Activated naive CD8-positive, alpha-beta T cell (primary cell): ENCODE data around the gene LYRM9.
A peak's percentile ranks its signal among the peaks of the same experiment; 100 is the strongest.
"Not testable (repeated sequence)": the region's sequence is repeated elsewhere in the genome, so short reads cannot be mapped to it uniquely, and the experiment has no call there.

Source experiments
- H3K27ac Mint-ChIP-seq: one replicate; pipeline ENCODE4 v1.8.0; 2021; ENCODE audit warnings: mixed read lengths
- H3K27me3 Mint-ChIP-seq: one replicate; pipeline ENCODE4 v1.8.0; 2021; ENCODE audit warnings: mixed read lengths
- H3K36me3 Mint-ChIP-seq: one replicate; pipeline ENCODE4 v1.8.0; 2021; ENCODE audit warnings: mixed read lengths
- H3K4me1 Mint-ChIP-seq: one replicate; pipeline ENCODE4 v1.8.0; 2021; ENCODE audit warnings: low read depth, mixed read lengths
- H3K4me3 Mint-ChIP-seq: one replicate; pipeline ENCODE4 v1.8.0; 2021; ENCODE audit warnings: mild to moderate bottlenecking, mixed read lengths
- H3K9me3 Mint-ChIP-seq: one replicate; pipeline ENCODE4 v1.8.0; 2021; ENCODE audit warnings: low read depth, mixed read lengths

LYRM9 gene

DNA sequence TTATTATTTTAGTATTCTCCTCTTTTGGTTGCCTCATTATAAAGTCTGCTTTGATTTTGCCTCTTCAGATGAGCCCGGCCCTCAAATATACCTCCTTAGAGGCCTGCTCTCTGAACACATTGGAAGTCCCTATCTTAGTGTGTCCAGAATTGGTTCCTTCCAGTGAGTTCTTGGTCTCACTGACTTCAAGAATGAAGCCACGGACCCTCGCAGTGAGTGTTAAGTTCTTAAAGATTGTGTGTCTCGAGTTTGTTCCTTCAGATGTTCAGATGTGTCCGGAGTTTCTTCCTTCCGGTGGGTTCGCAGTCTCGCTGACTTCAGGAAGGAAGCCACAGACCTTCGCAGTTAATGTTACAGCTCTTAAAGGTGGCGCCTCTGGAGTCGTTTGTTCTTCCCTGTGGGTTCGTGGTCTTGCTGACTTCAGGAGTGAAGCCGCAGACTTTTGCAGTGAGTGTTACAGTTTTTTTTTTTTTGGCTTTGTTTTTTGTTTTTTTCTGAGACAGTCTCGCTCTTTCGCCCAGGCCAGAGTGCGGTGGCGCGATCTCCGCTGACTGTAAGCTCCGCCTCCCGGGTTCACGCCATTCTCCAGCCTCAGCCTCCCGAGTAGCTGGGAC is 47.0 kb downstream of the LYRM9 start:
- H3K4me1 Mint-ChIP-seq = peaks cover 18% of the 10 kb centered on the region
- peak overlapping the region; percentile 51 for H3K27ac Mint-ChIP-seq
- H3K27me3 Mint-ChIP-seq = no peaks in the 10 kb centered on the region
- no peaks in the 10 kb centered on the region for H3K36me3 Mint-ChIP-seq
- H3K4me3 Mint-ChIP-seq = peak overlapping the region; percentile 65
- no peaks in the 10 kb centered on the region for H3K9me3 Mint-ChIP-seq

DNA sequence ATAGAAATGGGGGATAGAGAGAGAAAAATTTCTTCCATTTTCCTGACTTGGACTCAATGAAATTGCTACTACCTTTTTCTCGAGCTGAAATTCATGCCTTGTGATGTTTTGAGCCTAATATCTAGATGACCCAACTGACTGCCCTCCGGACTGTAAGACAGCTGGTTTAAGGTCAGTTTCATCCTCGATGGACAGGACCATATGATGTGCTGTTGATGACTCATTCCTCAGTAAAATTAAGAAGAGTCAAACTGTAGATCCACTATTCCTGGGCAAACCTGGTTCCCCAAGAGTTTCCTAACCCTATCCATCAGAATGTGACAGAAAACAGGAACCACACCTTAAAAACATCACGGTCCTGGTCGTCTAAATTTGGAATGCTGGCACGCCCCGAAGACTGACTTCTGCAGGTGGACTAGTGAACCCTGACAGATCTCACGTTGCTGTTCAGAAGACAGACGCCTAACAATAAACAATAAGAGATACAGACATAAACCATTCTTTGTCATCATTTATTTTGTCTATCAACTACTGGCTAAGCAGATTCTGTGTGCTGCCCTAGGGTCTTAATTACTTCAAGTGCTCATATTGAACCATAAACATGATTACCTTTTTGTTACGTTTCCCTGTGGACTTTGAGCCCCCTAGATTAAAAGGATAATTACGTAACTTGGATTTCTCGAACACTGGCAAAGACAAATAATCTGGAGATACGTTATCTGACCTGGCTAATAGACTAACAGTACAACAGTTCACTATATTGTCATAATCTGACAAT is 47.7 kb downstream of the LYRM9 start:
- H3K4me1 Mint-ChIP-seq = peaks cover 18% of the 10 kb centered on the region
- peak overlapping the region; percentile 9 for H3K4me3 Mint-ChIP-seq
- peak overlapping the region; percentile 51 for H3K27ac Mint-ChIP-seq
- no peaks in the 10 kb centered on the region for H3K36me3 Mint-ChIP-seq
- H3K9me3 Mint-ChIP-seq = no peaks in the 10 kb centered on the region
- H3K27me3 Mint-ChIP-seq = no peaks in the 10 kb centered on the region

DNA sequence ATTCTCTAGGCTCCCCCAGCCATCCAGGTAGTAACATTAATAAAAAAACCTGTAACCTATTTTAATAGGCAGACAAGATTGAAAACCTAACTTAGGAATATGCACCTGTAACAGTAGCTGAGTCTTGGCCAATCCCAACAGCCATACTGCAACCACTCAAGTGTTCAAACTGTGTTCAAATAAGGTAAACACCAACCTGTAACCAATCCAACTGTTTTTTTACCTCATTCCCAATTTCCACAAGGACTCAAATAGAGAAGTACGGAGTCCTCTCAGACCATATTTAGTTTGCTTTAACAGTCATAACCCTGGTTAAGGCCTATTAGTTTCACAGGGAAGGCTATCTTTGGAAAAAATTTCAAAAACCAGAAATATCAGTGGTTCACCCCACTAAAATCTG is 52.5 kb downstream of the LYRM9 start:
- Mint-ChIP-seq H3K9me3 (no peaks in the 10 kb centered on the region), H3K36me3 (no peaks in the 10 kb centered on the region), H3K4me3 (no peak overlapping the region), H3K4me1 (peaks cover 3% of the 10 kb centered on the region), H3K27ac (no peak overlapping the region), H3K27me3 (no peaks in the 10 kb centered on the region)

DNA sequence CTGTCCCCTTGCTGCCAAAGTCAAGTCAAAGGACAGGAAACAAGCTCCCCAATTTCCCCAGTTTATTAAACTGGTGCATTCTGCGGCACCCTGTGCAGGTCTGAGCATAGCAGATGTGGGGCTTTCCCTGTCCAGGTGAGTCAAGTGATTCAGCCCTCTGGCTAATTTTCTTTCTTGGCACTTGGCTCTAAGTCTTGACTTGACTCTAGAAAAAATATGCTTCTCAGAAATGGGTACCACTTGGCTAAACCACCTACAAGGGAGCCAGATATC is 52.8 kb downstream of the LYRM9 start:
- not testable (repeated sequence) for H3K9me3 Mint-ChIP-seq, H3K4me1 Mint-ChIP-seq, H3K27me3 Mint-ChIP-seq, H3K36me3 Mint-ChIP-seq, H3K27ac Mint-ChIP-seq, H3K4me3 Mint-ChIP-seq

DNA sequence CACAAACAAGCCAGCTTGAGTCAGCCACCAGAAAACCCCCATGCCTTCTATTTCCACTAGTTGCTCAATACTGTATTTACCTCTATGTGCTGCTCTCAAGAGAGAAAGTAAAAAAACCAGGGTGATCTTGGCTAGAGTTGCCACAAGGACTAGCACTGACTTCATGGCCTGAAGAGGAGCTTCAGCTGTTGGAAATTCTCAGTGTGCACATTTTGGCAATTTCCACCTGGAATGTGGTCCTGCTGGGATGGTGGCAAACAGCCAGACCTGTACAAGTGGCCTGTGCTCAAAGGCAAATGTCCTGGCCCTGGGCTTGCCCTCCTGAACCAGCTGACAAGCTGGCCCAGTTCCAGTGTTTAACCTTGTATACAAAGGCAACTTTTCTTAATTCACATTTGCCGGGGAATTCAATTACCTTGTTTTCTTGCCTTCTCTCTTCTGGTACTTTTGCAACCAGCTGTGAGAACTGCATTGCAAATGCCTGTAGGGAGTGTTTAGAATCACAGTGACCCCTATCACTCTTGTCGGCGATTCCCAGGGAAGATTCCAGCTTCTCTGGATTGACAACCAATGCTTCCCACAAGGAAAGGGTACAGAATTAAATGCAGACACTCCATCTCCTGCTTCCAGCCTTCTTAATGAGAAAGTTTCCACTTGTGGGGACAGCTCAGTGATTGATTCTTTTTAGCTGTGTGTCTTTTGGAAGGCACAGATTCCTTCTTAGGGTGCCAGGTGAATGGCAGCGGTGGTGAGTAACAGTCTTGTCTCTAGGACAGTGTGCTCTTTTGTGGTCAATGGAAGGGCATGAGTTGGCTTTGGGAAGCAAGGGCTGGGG is 53.4 kb downstream of the LYRM9 start:
- H3K4me3 Mint-ChIP-seq, H3K36me3 Mint-ChIP-seq: not testable (repeated sequence)

DNA sequence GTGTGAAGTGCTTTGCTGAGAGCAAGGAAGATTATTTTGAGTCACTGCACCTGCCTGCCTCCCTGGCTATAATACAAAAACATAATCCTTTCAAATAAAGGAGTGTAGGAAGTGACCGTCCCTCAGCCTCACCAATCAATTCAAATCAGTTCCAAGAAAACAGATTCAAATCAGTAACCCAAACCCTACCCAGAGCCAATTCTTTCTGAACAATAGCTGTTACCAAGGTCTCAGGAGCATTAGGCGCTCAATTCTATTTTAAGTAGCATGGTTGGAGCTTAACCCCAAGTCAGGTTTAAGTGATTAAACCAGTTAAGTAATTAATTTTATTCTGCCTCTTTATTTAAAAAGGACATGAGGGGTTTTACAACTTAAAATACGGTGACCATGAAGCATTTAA is 54.6 kb downstream of the LYRM9 start:
- H3K4me1 Mint-ChIP-seq, H3K27me3 Mint-ChIP-seq, H3K4me3 Mint-ChIP-seq, H3K9me3 Mint-ChIP-seq, H3K27ac Mint-ChIP-seq, H3K36me3 Mint-ChIP-seq: not testable (repeated sequence)

More for the DNA sequence above, 53.4 kb downstream of the LYRM9 start:
- H3K27ac Mint-ChIP-seq, H3K9me3 Mint-ChIP-seq, H3K27me3 Mint-ChIP-seq, H3K4me1 Mint-ChIP-seq: not testable (repeated sequence)

DNA sequence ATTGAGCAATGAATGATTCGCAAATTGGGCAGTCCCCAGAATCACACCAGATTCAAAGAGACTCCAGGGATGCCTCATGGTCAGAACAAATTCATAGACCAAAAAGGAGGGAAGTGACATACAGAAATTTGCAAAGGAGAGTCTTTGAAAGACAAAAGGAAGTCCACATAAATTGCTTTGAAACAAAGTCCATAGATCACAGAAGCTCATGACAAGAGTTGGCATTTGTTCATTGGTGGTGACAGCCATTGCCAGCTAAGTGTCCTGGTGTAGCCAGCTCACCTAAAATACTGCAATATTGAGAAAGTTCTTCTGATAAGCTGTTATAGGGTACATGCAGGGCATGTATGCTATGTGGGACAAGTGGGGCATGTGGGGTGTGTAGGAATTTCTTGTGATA is 55.4 kb downstream of the LYRM9 start:
- not testable (repeated sequence) for H3K4me1 Mint-ChIP-seq, H3K27me3 Mint-ChIP-seq, H3K4me3 Mint-ChIP-seq, H3K36me3 Mint-ChIP-seq, H3K27ac Mint-ChIP-seq, H3K9me3 Mint-ChIP-seq

DNA sequence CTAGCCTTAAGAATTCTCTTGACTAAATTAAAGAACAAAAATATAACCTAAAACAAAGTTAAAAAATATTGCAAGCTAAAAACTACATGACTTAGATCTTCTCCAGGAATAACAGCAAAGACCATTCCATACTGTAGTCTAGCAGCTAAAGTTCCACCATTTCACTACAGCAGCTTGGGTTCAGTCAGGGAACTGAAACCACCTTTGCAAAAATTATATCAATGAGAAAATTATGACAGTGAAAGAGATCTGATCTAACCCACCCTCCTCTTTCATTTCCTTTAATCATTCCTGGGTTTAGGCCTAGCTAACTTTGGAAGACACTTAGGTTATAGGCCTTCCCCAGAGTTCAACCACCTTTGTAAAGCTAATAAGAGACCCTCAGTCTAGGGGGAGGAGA is 56.5 kb downstream of the LYRM9 start:
- H3K4me3 Mint-ChIP-seq = no peak overlapping the region

DNA sequence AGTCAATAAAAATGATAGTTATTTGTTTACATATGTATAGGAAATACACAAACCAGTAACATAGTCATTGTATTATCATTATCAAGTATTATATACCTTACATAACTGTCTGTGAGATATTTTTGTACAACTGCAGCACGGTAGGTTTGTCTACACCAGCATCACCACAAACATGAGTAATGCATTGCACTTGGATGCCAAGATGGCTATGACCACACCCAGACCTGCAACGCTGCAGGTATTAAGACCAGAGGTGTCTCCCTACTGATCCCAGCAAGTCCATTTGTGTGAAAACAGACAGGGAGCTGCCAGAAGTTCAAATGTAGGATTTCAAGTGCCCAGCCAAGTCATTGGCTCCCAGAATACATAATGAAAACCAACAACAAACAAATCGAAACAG is 58.6 kb downstream of the LYRM9 start:
- no peaks in the 10 kb centered on the region for H3K36me3 Mint-ChIP-seq
- H3K4me1 Mint-ChIP-seq = no peaks in the 10 kb centered on the region
- no peaks in the 10 kb centered on the region for H3K27me3 Mint-ChIP-seq
- H3K27ac Mint-ChIP-seq = no peak overlapping the region
- H3K4me3 Mint-ChIP-seq = no peak overlapping the region
- H3K9me3 Mint-ChIP-seq = no peaks in the 10 kb centered on the region

More for the DNA sequence above, 56.5 kb downstream of the LYRM9 start:
- H3K9me3 Mint-ChIP-seq = no peaks in the 10 kb centered on the region
- H3K4me1 Mint-ChIP-seq = no peaks in the 10 kb centered on the region
- H3K36me3 Mint-ChIP-seq = no peaks in the 10 kb centered on the region
- no peaks in the 10 kb centered on the region for H3K27me3 Mint-ChIP-seq
- no peak overlapping the region for H3K27ac Mint-ChIP-seq

DNA sequence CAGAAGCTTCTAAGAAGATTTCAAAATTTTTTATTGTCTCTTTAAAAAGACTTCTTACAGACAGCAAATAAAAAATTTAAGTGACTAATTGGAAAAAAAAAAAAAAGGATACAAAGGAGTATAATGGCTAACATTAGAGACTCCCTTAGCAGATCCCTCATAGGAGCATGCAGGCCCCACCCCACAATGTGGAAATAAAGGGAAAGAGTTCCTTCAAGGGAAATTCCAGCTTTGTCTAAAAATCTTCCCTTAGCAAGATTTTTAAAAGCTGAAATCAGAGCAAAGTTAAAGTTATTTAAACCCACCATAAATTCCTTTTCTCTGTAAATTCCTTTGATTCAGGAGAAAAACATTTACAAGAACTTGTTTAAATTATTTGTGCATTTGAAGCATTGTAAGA is 60.3 kb downstream of the LYRM9 start:
- H3K27ac Mint-ChIP-seq = no peak overlapping the region
- no peaks in the 10 kb centered on the region for H3K9me3 Mint-ChIP-seq
- no peaks in the 10 kb centered on the region for H3K4me1 Mint-ChIP-seq
- H3K36me3 Mint-ChIP-seq = no peaks in the 10 kb centered on the region
- no peaks in the 10 kb centered on the region for H3K27me3 Mint-ChIP-seq
- no peak overlapping the region for H3K4me3 Mint-ChIP-seq

DNA sequence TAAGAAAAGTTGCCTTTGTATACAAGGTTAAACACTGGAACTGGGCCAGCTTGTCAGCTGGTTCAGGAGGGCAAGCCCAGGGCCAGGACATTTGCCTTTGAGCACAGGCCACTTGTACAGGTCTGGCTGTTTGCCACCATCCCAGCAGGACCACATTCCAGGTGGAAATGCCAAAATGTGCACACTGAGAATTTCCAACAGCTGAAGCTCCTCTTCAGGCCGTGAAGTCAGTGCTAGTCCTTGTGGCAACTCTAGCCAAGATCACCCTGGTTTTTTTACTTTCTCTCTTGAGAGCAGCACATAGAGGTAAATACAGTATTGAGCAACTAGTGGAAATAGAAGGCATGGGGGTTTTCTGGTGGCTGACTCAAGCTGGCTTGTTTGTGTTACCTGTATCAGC is 63.3 kb downstream of the LYRM9 start:
- H3K27ac Mint-ChIP-seq, H3K27me3 Mint-ChIP-seq, H3K36me3 Mint-ChIP-seq, H3K9me3 Mint-ChIP-seq, H3K4me3 Mint-ChIP-seq, H3K4me1 Mint-ChIP-seq: not testable (repeated sequence)

DNA sequence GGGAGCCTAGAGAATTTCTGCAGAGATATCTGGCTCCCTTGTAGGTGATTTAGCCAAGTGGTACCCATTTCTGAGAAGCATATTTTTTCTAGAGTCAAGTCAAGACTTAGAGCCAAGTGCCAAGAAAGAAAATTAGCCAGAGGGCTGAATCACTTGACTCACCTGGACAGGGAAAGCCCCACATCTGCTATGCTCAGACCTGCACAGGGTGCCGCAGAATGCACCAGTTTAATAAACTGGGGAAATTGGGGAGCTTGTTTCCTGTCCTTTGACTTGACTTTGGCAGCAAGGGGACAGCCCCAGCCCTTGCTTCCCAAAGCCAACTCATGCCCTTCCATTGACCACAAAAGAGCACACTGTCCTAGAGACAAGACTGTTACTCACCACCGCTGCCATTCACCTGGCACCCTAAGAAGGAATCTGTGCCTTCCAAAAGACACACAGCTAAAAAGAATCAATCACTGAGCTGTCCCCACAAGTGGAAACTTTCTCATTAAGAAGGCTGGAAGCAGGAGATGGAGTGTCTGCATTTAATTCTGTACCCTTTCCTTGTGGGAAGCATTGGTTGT is 63.9 kb downstream of the LYRM9 start:
- H3K9me3 Mint-ChIP-seq, H3K36me3 Mint-ChIP-seq, H3K4me1 Mint-ChIP-seq, H3K27me3 Mint-ChIP-seq, H3K4me3 Mint-ChIP-seq, H3K27ac Mint-ChIP-seq: not testable (repeated sequence)
